HL-60 (cell line): ENCODE results near the gene CNTNAP2.

Experiments
- CTCF ChIP-seq: IDR thresholded peaks from one replicate; pipeline ENCODE4 v1.5.1; 2011; ENCODE audit warnings: low read length, control low read depth, inconsistent platforms; ENCODE audit not compliant: insufficient read depth
- POLR2AphosphoS5 ChIP-seq: IDR thresholded peaks from 2 replicates; pipeline ENCODE4 v1.6.1; 2012; ENCODE audit warnings: low read depth

DNA sequence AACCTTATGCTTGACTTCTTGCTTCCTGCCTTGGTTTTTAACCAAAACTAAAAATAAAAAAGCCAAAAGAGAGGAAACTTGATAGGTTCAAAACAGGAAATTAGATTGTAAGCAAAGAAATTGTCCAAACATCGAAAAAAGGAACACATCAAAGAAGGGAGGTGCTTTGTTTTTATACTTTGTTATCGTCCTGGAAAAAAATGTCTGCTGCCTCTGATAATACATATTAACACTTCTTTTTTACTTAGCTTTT, 2187.4 kb downstream of the CNTNAP2 start:
- TF ChIP-seq POLR2AphosphoS5 (no peak), CTCF (no peak)
